Activated naive CD8-positive, alpha-beta T cell treated with anti-CD3 and anti-CD28 coated beads, Interleukin-2, amount 50 U/mL, for 24 hours (primary cell): ENCODE measurements around the gene NPLOC4.

Source experiments
- ATAC-seq: fragments of 150-1000 bp; cut with Tn5 transposase; one replicate; pipeline ENCODE4 v1.10.0; 2021
- DNase-seq: peaks from one replicate; pipeline ENCODE4 v3.0.0; 2021
- H3K27ac Mint-ChIP-seq: one replicate; pipeline ENCODE4 v1.8.0; 2021; ENCODE audit warnings: mild to moderate bottlenecking, mixed read lengths
- H3K27me3 Mint-ChIP-seq: one replicate; pipeline ENCODE4 v1.8.0; 2021; ENCODE audit warnings: mixed read lengths
- H3K36me3 Mint-ChIP-seq: one replicate; pipeline ENCODE4 v1.8.0; 2021; ENCODE audit warnings: low read depth, mixed read lengths
- H3K4me1 Mint-ChIP-seq: one replicate; pipeline ENCODE4 v1.8.0; 2021; ENCODE audit warnings: mixed read lengths
- H3K4me3 Mint-ChIP-seq: one replicate; pipeline ENCODE4 v1.8.0; 2021; ENCODE audit warnings: mild to moderate bottlenecking, moderate library complexity, mixed read lengths
- H3K9me3 Mint-ChIP-seq: one replicate; pipeline ENCODE4 v1.8.0; 2021; ENCODE audit warnings: mixed read lengths

The NPLOC4 gene

DNA sequence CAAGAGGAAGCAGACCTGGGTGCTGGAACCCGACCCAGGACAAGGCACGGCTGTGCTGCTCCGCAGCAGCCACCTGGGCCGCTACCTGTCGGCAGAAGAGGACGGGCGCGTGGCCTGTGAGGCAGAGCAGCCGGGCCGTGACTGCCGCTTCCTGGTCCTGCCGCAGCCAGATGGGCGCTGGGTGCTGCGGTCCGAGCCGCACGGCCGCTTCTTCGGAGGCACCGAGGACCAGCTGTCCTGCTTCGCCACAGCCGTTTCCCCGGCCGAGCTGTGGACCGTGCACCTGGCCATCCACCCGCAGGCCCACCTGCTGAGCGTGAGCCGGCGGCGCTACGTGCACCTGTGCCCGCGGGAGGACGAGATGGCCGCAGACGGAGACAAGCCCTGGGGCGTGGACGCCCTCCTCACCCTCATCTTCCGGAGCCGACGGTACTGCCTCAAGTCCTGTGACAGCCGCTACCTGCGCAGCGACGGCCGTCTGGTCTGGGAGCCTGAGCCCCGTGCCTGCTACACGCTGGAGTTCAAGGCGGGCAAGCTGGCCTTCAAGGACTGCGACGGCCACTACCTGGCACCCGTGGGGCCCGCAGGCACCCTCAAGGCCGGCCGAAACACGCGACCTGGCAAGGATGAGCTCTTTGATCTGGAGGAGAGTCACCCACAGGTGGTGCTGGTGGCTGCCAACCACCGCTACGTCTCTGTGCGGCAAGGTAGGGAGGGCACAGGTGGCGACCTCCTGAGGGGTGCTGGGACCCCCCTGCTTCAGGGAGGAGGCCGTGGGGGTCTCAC, 108.1 kb downstream of the NPLOC4 start:
- H3K27me3 Mint-ChIP-seq, result peaks cover 6% of the 10 kb centered on the region
- no peaks in the 10 kb centered on the region for H3K9me3 Mint-ChIP-seq
- DNase-seq (no peak), ATAC-seq (no peak)
- H3K4me1 Mint-ChIP-seq, result no peaks in the 10 kb centered on the region
- no peak overlapping the region for H3K4me3 Mint-ChIP-seq
- no peak overlapping the region for H3K27ac Mint-ChIP-seq
- H3K36me3 Mint-ChIP-seq, result no peaks in the 10 kb centered on the region

DNA sequence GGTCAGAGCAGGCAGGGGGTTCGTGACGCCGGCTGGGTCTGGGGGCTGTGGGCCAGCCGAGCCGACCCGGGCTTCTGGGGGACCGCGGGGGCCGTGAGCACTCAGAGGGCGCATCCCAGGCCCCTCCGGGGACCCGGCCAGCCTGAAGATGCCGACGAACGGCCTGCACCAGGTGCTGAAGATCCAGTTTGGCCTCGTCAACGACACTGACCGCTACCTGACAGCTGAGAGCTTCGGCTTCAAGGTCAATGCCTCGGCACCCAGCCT, 108.6 kb downstream of the NPLOC4 start:
- no peaks in the 10 kb centered on the region for H3K36me3 Mint-ChIP-seq
- DNase-seq (no peak), ATAC-seq (no peak)
- no peaks in the 10 kb centered on the region for H3K9me3 Mint-ChIP-seq
- H3K27ac Mint-ChIP-seq, result no peak overlapping the region
- no peaks in the 10 kb centered on the region for H3K4me1 Mint-ChIP-seq
- no peak overlapping the region for H3K4me3 Mint-ChIP-seq
- peaks cover 6% of the 10 kb centered on the region for H3K27me3 Mint-ChIP-seq

DNA sequence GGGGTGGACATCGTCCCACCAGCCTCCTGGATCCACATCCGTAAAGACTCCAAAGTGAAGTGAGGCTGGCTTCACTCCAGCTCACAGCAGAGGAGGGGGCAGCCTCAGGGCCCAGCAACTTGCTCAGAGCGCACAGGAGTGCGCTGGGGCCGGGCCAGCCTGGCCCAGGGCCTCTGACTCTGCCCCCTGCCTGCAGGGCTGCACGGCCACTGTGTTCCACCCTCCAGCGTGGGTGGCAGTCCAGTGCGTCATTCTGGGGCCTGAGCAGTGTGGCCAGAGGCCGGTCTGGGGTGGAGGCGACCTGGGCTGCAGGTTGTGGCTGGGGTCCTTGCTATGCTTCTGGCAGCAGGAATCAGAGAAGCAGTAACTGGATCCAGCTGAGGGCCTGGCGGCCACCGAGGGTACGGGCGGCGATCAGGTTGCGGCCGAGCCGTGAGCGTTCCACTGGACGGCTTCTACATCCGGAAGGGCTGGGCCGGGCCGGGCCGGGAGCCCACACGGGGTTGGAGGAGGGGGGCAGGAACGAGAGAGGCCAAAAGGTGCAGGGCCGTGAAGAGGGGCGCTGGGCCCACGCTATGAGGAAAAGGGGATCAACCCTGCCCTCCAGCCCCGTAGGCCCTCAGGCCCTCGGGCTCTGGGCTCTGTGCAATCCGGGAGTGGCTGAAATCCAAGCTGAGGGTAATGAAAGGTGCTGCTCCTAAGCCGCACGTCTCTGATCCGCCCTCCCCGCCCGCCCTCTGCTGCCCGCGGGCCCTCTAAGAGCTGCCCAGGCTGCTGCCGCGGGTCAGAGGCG, 109.1 kb downstream of the NPLOC4 start, which contains the start of gene FSCN2:
Gene FSCN2 (plus strand): TSS at position 787 of the 793 bp plus-strand sequence. CDS start 155 bp downstream, outside the sequence.
- H3K4me3 Mint-ChIP-seq, result no peak within 1 kb of the TSS
- H3K4me1 Mint-ChIP-seq, result no peaks in the 10 kb centered on the region
- no peaks in the 10 kb centered on the region for H3K9me3 Mint-ChIP-seq
- no peak within 1 kb of the TSS for H3K27ac Mint-ChIP-seq
- H3K36me3 Mint-ChIP-seq, result no peaks in the 10 kb centered on the region
- no peak for ATAC-seq
- DNase-seq, result no peak
- peaks cover 6% of the 10 kb centered on the region for H3K27me3 Mint-ChIP-seq

DNA sequence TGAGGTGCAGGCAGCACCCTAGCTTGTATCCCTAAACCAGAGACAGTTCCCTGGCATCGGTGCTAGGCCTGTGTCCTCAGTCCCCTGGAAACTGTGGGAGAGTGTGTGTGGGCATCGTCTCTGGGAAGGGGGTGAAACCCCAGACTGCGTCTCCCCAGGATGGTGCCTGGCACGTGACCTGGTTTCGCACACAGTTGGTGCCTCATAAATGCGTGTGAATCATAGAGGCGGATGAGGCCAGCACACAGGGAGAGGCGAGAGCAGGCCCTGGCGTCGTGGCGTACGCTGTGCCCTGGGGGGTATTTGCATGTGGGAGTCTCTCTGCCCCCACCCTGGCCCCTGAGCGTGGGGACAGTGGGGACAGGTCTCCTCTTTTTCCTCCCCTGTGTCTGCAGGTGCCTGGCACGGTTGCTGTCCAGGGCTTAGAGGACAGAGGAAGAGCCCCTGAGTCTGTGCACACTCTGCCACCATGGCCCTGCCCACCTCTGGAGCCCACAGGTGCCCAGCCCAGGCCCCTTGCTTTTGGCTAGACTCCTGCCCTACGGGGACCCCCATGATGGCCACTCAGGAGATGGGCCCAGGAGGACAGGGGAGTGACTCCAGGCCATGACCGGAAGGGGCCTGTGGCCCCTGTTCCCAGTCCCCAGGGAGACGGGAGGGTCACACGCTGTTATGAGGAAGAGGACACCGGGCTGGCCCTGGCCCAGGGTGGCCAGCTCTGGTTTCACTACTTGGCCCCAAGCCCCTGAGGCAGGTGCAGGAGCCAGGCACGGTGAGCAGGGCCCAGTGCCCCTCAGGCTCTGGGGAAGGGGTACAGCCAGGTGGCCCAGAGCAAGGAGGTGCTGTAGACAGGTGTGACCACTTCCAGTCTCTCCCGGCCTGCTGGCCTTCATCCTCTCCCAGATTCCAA, 110.0 kb downstream of the NPLOC4 start:
- no peaks in the 10 kb centered on the region for H3K9me3 Mint-ChIP-seq
- ATAC-seq (no peak), DNase-seq (no peak)
- no peaks in the 10 kb centered on the region for H3K4me1 Mint-ChIP-seq
- no peak overlapping the region for H3K27ac Mint-ChIP-seq
- H3K36me3 Mint-ChIP-seq, result no peaks in the 10 kb centered on the region
- H3K27me3 Mint-ChIP-seq, result peaks cover 6% of the 10 kb centered on the region
- no peak overlapping the region for H3K4me3 Mint-ChIP-seq

DNA sequence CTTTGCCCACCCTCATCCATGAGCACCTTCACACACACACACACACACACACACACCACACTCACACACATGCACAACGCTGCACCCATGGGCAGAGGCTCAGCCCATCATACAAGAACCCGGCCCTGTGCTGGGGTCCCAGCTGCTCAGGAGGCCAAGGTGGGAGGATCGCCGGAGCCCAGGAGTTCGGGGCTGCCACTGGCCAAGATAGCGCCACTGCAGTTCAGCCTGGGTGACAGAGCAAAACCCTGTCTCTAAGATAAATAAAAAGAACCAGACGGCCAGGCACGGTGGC, 112.1 kb downstream of the NPLOC4 start:
- DNase-seq (no peak), ATAC-seq (no peak)
- peaks cover 4% of the 10 kb centered on the region for H3K4me1 Mint-ChIP-seq
- no peak overlapping the region for H3K4me3 Mint-ChIP-seq
- no peaks in the 10 kb centered on the region for H3K9me3 Mint-ChIP-seq
- H3K27me3 Mint-ChIP-seq, result peaks cover 8% of the 10 kb centered on the region
- H3K36me3 Mint-ChIP-seq, result no peaks in the 10 kb centered on the region
- H3K27ac Mint-ChIP-seq, result no peak overlapping the region

DNA sequence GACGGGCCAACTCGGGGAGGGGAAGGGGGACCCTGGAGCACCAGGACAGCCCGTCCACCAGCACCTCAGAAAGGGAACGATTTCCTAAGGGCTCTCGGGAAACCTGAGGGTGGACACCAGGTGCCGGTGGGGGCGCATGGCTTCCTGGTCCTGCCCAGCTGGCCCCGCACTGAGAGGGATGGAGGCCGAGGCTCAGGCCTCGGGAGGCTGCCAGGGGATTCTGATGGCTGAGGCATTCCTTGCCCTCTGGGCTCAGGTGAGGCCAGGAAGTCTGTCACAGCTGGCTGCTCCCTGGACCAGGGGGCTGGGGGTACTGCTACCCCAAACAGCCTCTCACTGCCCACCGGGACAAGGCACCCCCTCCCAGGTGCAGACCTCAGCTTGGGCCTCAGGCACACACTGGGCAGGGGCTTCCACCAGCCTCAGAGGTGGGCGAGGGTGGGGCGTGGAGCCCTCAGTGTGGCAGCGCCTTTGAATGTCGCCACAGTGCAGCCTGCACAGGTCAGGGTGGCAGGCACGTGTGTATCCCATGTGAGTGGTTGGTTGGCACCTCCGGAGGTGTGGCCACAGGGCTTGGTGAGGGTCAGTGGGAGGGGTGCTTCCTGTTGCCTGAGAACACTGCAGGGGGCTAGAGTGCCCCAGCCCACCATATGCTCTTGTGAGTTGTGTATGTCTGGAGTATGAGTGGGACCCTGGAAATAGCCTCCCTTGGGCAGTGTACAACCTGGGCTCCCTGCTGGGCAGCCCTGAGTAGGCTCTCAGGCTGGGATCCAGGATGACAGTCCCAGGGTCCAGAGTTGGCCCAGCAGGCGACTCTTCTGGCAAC, 112.7 kb downstream of the NPLOC4 start:
- Mint-ChIP-seq H3K27ac (no peak overlapping the region), H3K4me3 (no peak overlapping the region)

DNA sequence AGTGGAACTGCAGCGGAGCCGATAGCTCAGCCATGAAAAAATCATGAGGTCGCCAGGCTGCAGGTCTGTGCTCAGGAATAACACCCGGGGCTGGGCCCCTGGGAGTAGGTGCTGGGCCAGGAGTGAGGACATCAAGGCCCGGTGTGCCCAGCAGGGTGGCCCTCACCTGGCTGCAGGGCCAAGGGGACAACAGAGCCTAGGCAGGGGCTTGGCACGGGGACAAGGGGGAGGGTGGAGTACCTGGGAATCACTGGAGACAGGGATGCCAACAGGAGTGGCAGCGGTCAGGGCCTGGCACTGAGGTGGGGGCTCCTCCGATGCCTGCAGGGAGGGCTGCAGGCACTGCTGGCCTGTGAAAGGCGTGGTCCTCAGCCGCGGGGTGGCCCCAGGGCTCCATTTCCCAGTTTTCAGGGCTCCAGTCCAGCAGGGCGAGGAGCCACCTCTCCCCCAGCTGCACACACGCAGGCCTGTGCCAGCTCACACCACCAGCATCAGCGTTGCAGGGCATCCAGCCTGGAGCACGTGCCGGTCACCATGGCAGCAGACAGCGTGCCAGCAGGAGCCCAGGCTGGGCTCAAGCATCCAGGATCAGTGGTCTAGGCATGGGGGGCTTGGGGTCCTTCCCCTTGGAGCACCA, 113.4 kb downstream of the NPLOC4 start:
- H3K27me3 Mint-ChIP-seq, result peaks cover 8% of the 10 kb centered on the region
- H3K27ac Mint-ChIP-seq, result no peak overlapping the region
- H3K36me3 Mint-ChIP-seq, result no peaks in the 10 kb centered on the region

More for the DNA sequence above, 112.7 kb downstream of the NPLOC4 start:
- DNase-seq (no peak), ATAC-seq (no peak)
- Mint-ChIP-seq H3K9me3 (no peaks in the 10 kb centered on the region), H3K4me1 (peaks cover 5% of the 10 kb centered on the region), H3K36me3 (no peaks in the 10 kb centered on the region), H3K27me3 (peaks cover 8% of the 10 kb centered on the region)

DNA sequence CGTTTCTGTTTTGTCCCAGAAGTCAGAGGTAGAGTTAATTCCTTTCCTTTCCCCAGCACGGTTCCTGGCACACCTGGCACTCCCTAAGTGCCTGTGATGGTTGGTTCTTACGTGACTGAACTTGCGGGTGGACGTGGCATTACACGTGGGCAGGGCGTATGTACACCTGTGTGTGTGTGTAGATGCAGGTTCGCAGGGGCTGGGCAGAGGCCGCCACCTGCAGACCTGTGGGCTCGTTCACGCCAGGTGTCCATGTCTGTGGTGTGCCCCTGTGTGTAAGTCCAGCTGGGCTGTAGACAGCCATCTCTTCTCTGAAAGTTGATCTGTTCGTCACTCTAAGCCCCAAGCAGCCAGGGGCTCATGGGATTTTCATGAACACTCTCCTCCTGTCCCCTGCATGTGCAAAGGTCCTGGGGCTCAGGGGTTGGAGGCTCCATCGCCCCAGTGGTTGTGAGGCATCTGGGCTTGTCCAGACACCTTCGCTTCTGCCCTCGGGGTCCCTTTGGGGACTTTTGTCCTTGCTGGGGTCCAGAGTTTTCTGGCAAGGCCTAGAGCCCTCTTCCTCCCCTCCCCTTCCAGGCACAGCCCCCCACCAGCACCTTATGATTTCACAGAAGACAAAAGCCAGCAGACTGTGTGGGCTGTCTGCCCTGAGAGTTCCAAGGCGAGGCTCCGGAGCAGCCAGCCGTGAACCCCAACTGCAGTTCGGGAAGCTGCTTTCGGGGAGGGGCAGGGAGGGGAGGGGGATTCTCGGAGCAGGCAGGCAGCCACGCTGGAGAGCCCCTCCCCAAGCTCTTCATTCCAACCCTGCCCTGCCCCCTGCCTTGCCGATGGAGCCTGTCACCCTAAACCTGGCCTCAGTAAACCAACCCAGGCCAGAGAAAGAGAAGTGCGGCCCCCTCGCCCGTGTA, 114.2 kb downstream of the NPLOC4 start:
- DNase-seq (no peak), ATAC-seq (no peak)
- Mint-ChIP-seq H3K27ac (no peak overlapping the region), H3K4me1 (peaks cover 15% of the 10 kb centered on the region), H3K27me3 (peaks cover 10% of the 10 kb centered on the region), H3K9me3 (no peaks in the 10 kb centered on the region), H3K4me3 (no peak overlapping the region), H3K36me3 (no peaks in the 10 kb centered on the region)

More for the DNA sequence above, 113.4 kb downstream of the NPLOC4 start:
- ATAC-seq (no peak), DNase-seq (no peak)
- Mint-ChIP-seq H3K4me1 (peaks cover 7% of the 10 kb centered on the region), H3K4me3 (no peak overlapping the region), H3K9me3 (no peaks in the 10 kb centered on the region)

DNA sequence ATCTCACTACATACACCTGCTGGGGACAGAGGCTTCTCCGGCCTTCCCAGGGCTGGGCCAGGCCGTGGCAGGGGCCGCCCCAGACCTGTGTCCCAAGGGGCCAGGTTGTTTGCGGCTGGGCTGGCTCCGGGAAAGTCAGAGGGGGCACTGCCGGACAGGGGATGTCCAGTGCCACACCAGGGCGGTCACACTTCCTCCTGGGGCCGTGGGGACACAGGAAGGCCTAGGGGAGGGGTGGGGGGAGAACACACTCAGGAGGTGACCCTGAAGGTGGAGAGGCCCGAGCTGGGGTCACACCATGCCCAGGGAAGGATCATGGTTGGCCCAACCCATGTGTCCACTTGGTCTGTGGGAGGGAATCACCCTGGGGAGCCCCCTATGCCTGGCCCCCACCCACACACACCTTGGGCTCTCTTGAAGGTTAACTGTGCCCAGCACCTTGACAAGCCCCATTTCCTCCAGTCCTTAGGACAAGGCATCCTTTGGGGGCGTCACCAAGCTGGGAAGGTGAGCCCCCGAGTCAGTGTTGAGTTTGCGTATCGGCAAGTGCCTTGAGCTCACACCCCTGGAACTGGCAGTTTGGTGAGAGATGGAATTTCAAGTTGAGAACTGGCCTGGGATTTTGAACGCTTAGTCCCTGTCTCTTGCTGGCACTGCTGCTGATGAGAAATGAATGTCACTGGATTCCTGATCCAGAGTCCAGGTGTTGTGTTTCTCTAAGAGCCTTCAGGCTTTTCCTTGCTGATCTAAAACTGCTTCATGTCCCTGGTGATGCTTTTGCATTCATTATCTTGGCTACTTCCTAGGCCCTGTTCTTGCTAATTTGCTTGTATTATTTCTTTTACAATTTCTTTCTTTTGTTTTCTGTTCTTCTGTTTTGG, 116.7 kb downstream of the NPLOC4 start:
- peaks cover 6% of the 10 kb centered on the region for H3K27me3 Mint-ChIP-seq
- H3K4me1 Mint-ChIP-seq, result peaks cover 31% of the 10 kb centered on the region
- H3K9me3 Mint-ChIP-seq, result no peaks in the 10 kb centered on the region
- no peaks in the 10 kb centered on the region for H3K36me3 Mint-ChIP-seq
- ATAC-seq (no peak), DNase-seq (no peak)
- no peak overlapping the region for H3K27ac Mint-ChIP-seq
- H3K4me3 Mint-ChIP-seq, result no peak overlapping the region

DNA sequence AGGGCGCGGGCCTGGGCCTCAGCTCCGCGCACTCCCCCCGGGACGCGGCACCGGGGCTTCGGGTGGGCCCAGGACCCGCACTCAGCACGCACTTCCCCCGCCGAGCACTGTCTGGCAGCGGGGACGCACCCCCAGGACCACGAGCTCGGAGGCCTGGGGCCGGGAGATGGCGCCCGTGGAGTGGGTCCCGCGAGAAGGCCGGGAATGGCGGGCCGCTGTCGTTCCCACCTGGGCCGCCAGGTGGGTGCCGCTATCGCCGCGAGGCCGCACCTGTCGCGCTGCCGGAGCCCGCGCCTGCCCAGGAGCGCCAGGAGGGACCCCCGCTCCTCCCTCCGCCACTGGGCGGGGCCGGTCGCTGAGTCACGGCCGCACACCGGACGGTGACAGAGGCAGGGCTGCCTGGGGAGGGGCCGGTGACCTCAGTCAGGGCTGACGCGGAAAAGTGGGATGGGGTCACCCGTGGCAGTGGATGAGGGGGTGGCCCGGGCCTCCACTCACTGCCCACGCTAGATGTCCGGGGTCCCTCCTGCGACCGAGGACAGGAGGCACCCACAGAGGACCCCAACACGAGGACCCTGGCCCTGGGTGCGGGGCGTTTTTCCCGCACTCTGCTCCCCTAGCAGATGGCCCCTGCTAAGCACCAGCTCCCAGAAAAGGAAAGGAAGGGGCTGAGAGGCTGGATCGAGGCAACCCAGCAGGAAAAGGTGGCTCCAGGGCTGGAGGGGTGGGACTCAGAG, 117.5 kb downstream of the NPLOC4 start:
- Mint-ChIP-seq H3K9me3 (no peaks in the 10 kb centered on the region), H3K27me3 (peaks cover 4% of the 10 kb centered on the region), H3K4me1 (peaks cover 32% of the 10 kb centered on the region), H3K4me3 (no peak overlapping the region), H3K36me3 (no peaks in the 10 kb centered on the region), H3K27ac (no peak overlapping the region)
- ATAC-seq, result peak; percentile 37
- peak; percentile 74 for DNase-seq

DNA sequence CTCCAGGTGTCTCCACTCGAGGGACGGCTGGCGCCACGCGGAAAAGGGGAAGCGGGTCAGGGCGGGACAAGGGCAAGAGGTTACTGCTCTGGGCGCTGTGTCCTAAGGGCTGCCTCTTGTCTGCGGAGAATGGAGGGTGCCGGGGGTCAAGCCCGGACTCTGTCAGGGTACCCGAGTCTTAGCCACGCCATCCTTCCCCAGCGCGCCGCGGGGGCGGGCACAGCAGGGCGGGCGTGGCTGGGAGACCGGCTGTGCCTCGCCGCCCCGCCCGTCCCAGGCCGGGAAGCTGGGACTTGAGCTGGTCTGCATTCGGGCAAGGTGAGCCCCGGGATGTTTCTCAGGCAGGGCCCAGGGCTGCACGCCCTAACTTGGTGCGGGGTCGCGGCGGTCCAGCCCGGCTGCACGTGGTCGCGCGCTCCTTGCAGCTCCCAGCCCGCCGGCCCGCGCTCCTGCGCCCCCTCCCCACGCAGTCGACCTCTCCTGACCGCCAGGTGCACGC, 118.1 kb downstream of the NPLOC4 start:
- peaks cover 32% of the 10 kb centered on the region for H3K4me1 Mint-ChIP-seq
- peaks cover 4% of the 10 kb centered on the region for H3K27me3 Mint-ChIP-seq
- H3K9me3 Mint-ChIP-seq, result no peaks in the 10 kb centered on the region
- H3K4me3 Mint-ChIP-seq, result peak overlapping the region; percentile 14
- H3K27ac Mint-ChIP-seq, result no peak overlapping the region
- peak; percentile 6 for ATAC-seq
- no peaks in the 10 kb centered on the region for H3K36me3 Mint-ChIP-seq
- DNase-seq, result no peak
